CD4-positive, alpha-beta T cell treated with Interleukin-17A for 1 hour (primary cell): Measurements from ENCODE around the gene TLE3.

ENCODE experiments used
- DNase-seq: peaks from one replicate; pipeline ENCODE4 v3.0.0-alpha.2; 2020

The TLE3 gene

GRCh38 chr15:70082281-70082900 lies 15.3 kb downstream of the TLE3 start:
- DNase-seq = no peak

- no peak for DNase-seq
Measured at GRCh38 chr15:70081612-70082011, 16.1 kb downstream of the TLE3 start.

- DNase-seq = no peak
Measured at GRCh38 chr15:70080347-70080746, 17.4 kb downstream of the TLE3 start.

GRCh38 chr15:70079888-70080287 lies 17.8 kb downstream of the TLE3 start:
- DNase-seq = no peak

- DNase-seq = no peak
Measured at GRCh38 chr15:70078578-70079417, 18.9 kb downstream of the TLE3 start.

- no peak for DNase-seq
Measured at GRCh38 chr15:70077188-70078147, 20.2 kb downstream of the TLE3 start.

- no peak for DNase-seq
Measured at GRCh38 chr15:70074380-70074779, 23.3 kb downstream of the TLE3 start.

GRCh38 chr15:70072479-70072878 lies 25.2 kb downstream of the TLE3 start:
- no peak for DNase-seq

GRCh38 chr15:70071799-70072198 lies 25.9 kb downstream of the TLE3 start:
- no peak for DNase-seq

- no peak for DNase-seq
Measured at GRCh38 chr15:70069716-70070115, 28.0 kb downstream of the TLE3 start.

- DNase-seq = no peak
Measured at GRCh38 chr15:70068783-70069565, 28.7 kb downstream of the TLE3 start.

GRCh38 chr15:70067681-70068080 lies 30.0 kb downstream of the TLE3 start:
- DNase-seq = no peak

GRCh38 chr15:70067011-70067410 lies 30.7 kb downstream of the TLE3 start:
- DNase-seq = no peak

GRCh38 chr15:70066447-70066846 lies 31.3 kb downstream of the TLE3 start:
- no peak for DNase-seq

- no peak for DNase-seq
Measured at GRCh38 chr15:70066004-70066403, 31.7 kb downstream of the TLE3 start.

- no peak for DNase-seq
Measured at GRCh38 chr15:70065006-70065722, 32.6 kb downstream of the TLE3 start.

GRCh38 chr15:70064441-70064840 lies 33.3 kb downstream of the TLE3 start:
- no peak for DNase-seq

- DNase-seq = no peak
Measured at GRCh38 chr15:70063980-70064379, 33.7 kb downstream of the TLE3 start.

GRCh38 chr15:70063261-70063925 lies 34.3 kb downstream of the TLE3 start:
- no peak for DNase-seq

GRCh38 chr15:70062321-70062956 lies 35.3 kb downstream of the TLE3 start:
- DNase-seq = no peak
